Right ventricle myocardium superior (tissue), 1 donor: ENCODE data around the gene CBX4. TPM values are rescaled to one million over a fixed set of nuclear protein-coding genes. Genes with fewer than 3 reads are reported as not detected.

ENCODE experiments used
- ATAC-seq: fragments of 200-7000 bp; cut with Tn5 transposase; one replicate; pipeline ENCODE4 v1.9.1; 2020; ENCODE audit warnings: mild to moderate bottlenecking; ENCODE audit not compliant: poor library complexity
- DNase-seq: peaks from one replicate; pipeline ENCODE4 v3.0.0-alpha.2; 2020
- intact Hi-C: fragments of 100-400 bp; cut with DNase I; formaldehyde crosslinking; loops from one replicate; pipeline ENCODE4 v1.11.2; 2022
- total RNA-seq: library from RNA; stranded (reverse); fragmentation: NEBNext Ultra II Directional; extraction: Animal tissue kit (Norgen Biotek cat#: 25700); gene quantifications from one replicate; pipeline ENCODE4 v1.2.1, GENCODE V29; 2021
- donor health status: DM: no; HTN: yes; CAD: no; lungs with severe emphysema.

The CBX4 gene
- total RNA-seq, 1 donor from 2014 or later, result 25.6 TPM

GRCh38 chr17:79834565-79835469 lies 4.4 kb downstream of the CBX4 start:
- no peak for ATAC-seq
- intact Hi-C loops, result no loop called here
- no peak for DNase-seq

GRCh38 chr17:79833744-79834564 lies 5.3 kb downstream of the CBX4 start:
- intact Hi-C loops, result no loop called here
- no peak for ATAC-seq
- no peak for DNase-seq

DNA sequence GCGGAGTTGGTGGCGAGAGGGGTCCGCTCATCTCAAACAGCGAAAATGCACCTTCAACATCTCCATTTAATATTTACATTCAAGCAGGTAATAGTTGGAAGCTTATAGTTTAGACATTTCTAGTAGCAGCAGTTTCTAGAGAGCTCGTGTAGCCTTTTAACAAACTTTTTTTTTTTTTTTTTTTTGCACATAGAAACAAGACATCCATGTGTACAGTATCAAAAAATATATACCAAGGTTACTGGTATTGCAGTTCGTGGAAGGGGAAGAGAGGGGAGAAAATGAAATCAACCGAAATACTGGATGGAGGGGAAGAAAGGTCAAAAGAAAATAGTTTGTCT lies 6.2 kb downstream of the CBX4 start:
- no peak for DNase-seq
- intact Hi-C loops, result no loop called here
- ATAC-seq, result no peak

GRCh38 chr17:79832218-79833109 lies 6.8 kb downstream of the CBX4 start:
- no peak for DNase-seq
- intact Hi-C loops, result no loop called here
- peak; percentile 40 for ATAC-seq

- ATAC-seq (peak; percentile 74), DNase-seq (peak; percentile 85)
- intact Hi-C loops, result no loop called here
Observed at GRCh38 chr17:79831265-79832217, 7.7 kb downstream of the CBX4 start.

- DNase-seq (no peak), ATAC-seq (no peak)
- intact Hi-C loops, result no loop called here
Observed at GRCh38 chr17:79830763-79831264, 8.4 kb downstream of the CBX4 start.

DNA sequence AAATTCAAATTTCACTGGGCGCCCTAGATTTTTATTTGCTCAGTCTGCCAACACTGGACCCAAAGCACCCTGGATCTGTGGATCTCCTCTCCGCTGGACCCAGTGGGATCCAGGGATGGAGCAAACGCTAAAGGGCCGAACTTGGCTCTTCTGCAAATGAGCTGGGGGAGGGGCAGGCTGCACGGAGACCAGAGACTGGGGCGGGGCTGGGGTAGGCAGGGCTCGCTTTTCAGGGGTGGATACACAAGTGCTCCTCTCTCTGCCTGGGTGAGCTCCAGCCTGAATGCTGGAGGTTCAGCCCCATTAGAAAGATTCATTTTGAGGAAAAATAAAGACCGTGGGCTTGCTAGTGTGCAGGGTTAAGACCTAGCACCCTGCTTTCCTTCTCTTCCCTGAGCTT lies 8.9 kb downstream of the CBX4 start:
- intact Hi-C loops, result no loop called here
- no peak for DNase-seq
- no peak for ATAC-seq

DNA sequence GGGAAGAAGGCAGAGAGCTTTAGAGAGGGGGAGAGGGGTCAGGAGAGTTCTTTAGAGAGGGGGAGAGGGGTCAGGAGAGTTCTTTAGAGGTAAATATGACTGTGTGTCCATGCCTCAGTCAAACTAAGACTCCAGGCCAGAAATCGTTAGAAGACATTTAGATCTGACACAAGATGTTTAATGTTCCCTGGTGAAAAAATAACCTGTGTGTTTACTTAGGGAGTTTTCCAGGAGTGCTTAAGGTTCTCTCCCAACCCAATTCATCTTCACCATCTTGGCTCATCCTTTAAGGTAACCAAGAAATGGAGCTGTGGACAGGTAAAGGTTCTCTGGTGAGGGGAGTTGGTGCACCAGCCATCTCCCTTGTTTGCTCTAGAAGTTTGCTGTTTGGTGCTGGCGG lies 9.8 kb downstream of the CBX4 start:
- intact Hi-C loops, result no loop called here
- DNase-seq, result no peak
- ATAC-seq, result no peak

- DNase-seq (no peak), ATAC-seq (no peak)
- intact Hi-C loops, result no loop called here
Observed at GRCh38 chr17:79829004-79829403, 10.2 kb downstream of the CBX4 start.

- no peak for DNase-seq
- ATAC-seq, result no peak
- intact Hi-C loops, result no loop called here
Observed at GRCh38 chr17:79826841-79827578, 12.2 kb downstream of the CBX4 start.

DNA sequence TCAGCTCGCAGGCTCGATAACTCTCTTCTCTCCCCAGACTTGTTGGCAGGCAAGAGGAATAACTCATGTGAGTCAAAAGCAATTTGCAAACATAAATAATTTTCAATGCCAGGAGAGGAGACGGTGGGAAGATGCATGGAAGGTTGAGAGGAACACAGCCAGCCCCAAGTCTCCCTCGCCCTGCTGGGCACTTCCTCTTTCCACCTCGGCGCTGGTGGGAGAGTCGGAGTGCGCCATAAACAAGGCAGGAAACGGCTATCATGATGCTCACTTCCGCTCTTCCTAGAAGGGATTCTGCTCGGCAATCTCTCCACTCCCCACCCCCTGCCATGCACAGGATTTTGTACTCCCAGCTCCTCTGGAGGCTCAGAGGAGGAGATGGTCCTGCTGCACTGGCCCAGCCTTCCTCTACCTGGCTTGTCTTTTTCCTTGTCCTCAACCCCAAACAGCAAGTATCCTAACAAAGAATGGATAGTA lies 13.0 kb downstream of the CBX4 start:
- no peak for DNase-seq
- intact Hi-C loops, result no loop called here
- no peak for ATAC-seq

GRCh38 chr17:79825580-79825921 lies 13.7 kb downstream of the CBX4 start:
- ATAC-seq (no peak), DNase-seq (no peak)
- intact Hi-C loops, result no loop called here

DNA sequence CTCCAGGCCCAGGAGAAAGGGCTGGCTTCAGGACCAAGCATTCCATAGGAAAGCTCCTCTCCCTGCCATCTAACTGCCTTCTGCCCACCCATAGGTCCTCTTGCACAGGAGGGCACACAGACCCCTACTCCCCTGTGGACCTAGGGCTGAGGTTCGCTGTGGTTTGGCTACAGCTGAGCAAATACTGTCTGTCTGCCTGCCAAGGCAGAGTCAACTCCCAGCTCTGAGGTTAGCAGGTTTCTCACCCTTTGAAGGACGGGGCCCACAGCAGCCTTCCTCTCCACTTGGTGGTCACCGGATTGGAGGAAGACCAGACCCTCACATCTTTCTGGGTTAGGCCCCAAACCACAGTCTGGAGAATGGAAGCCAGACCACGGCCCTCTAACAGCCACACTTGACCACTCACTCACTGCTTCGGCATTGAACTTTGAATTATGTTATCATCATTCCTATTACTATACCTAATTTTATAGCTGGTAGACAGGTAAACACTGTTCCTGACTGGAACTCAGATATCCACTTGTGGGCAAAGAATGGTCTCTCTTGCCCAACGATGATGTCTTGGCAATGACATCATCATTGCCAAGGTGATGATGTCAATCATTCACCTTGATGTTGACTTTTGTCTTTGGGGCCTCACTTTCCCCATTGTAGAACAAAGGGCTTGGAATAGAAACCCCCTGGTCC lies 14.2 kb downstream of the CBX4 start:
- ATAC-seq, result no peak
- no peak for DNase-seq
- intact Hi-C loops, result no loop called here

GRCh38 chr17:79824234-79824633 lies 15.0 kb downstream of the CBX4 start:
- no peak for ATAC-seq
- intact Hi-C loops, result no loop called here
- DNase-seq, result no peak

- ATAC-seq (no peak), DNase-seq (no peak)
- intact Hi-C loops, result no loop called here
Observed at GRCh38 chr17:79822583-79823124, 16.6 kb downstream of the CBX4 start.

GRCh38 chr17:79821331-79822095 lies 17.7 kb downstream of the CBX4 start:
- intact Hi-C loops, result no loop called here
- DNase-seq (no peak), ATAC-seq (no peak)
